H1 (cell line): ENCODE results near the gene RBM19. TPM values are rescaled to one million over a fixed set of nuclear protein-coding genes. Genes with fewer than 3 reads are reported as not detected.

Experiments used
- CTCF ChIA-PET: fragments of 300-600 bp; sonication (Branson Sonifier 250); formaldehyde crosslinking; loops from one replicate; lab custom pipeline; 2021; ENCODE audit not compliant: partially characterized antibody; lab: Charles Lee
- POLR2A ChIA-PET: fragments of 300-600 bp; sonication (Branson Sonifier 250); formaldehyde crosslinking; loops from one replicate; lab custom pipeline; 2021; ENCODE audit warnings: inconsistent platforms; ENCODE audit not compliant: partially characterized antibody; lab: Charles Lee
- DNase-seq, 2 experiments: peaks; one replicate each; pipeline versions ENCODE4 v3.0.0 to v3.0.0-alpha.2; 2010 to 2022; ENCODE audit warnings: low spot score in 2 of 2, low read depth in 1 of 2, mixed read lengths in 1 of 2
- FAIRE-seq: peaks from 2 replicates; lab custom pipeline; 2011; peaks lifted over from hg19 to GRCh38; lab: Jason Lieb, UNC
- H2AFZ ChIP-seq: 2 replicates; pipeline ENCODE4 v1.8.1; 2012; ENCODE audit warnings: low read length, inconsistent platforms
- H2AK5ac ChIP-seq: 2 replicates; pipeline ENCODE4 v1.6.1; 2013; ENCODE audit warnings: low read depth, low read length
- H2BK120ac ChIP-seq: replicated peaks from 2 replicates; pipeline ENCODE3; 2013; ENCODE audit warnings: low read depth, low read length, inconsistent platforms
- H2BK12ac ChIP-seq: 2 replicates; pipeline ENCODE4 v1.6.1; 2013; ENCODE audit warnings: low read depth, low read length
- H2BK15ac ChIP-seq: 2 replicates; pipeline ENCODE4 v1.6.1; 2013; ENCODE audit warnings: low read length
- H2BK20ac ChIP-seq: 2 replicates; pipeline ENCODE4 v1.6.1; 2013; ENCODE audit warnings: low read length
- H2BK5ac ChIP-seq: 2 replicates; pipeline ENCODE4 v1.6.1; 2013; ENCODE audit warnings: low read depth, low read length
- H3K14ac ChIP-seq: 2 replicates; pipeline ENCODE4 v1.6.1; 2013; ENCODE audit warnings: inconsistent platforms; ENCODE audit not compliant: insufficient read length
- H3K18ac ChIP-seq: 2 replicates; pipeline ENCODE4 v1.6.1; 2013; ENCODE audit warnings: low read length; ENCODE audit errors: extremely low read depth
- H3K23ac ChIP-seq: 2 replicates; pipeline ENCODE4 v1.6.1; 2013; ENCODE audit warnings: inconsistent platforms; ENCODE audit not compliant: insufficient read length
- H3K23me2 ChIP-seq: 2 replicates; pipeline ENCODE4 v1.6.1; 2013; ENCODE audit warnings: low read depth, low read length
- H3K27ac ChIP-seq: 2 replicates; pipeline ENCODE4 v1.6.1; 2011; ENCODE audit warnings: low read depth, low read length, inconsistent platforms
- H3K27me3 ChIP-seq, 4 experiments: replicated peaks in 1 of 4; 1 replicate in 1 of 4; 2 replicates in 3 of 4; pipeline versions ENCODE4 v1.6.1 to v1.8.1; 2011 to 2013; ENCODE audit warnings: low read length in 3 of 4, mild to moderate bottlenecking in 3 of 4, inconsistent platforms in 2 of 4, mixed read lengths in 2 of 4, moderate library complexity in 1 of 4; ENCODE audit not compliant: control insufficient read depth in 3 of 4, insufficient read depth in 3 of 4; ENCODE audit errors: extremely low read depth in 1 of 4
- H3K36me3 ChIP-seq, 4 experiments: 2 replicates each; pipeline versions ENCODE4 v1.6.1 to v1.8.1; 2011 to 2013; ENCODE audit warnings: mild to moderate bottlenecking in 4 of 4, low read length in 3 of 4, moderate library complexity in 2 of 4, control low read depth in 1 of 4, inconsistent platforms in 1 of 4; ENCODE audit not compliant: insufficient read depth in 4 of 4, control insufficient read depth in 2 of 4
- H3K4ac ChIP-seq: replicated peaks from 2 replicates; pipeline ENCODE3; 2013; ENCODE audit warnings: low read length, low read depth, mixed read lengths, inconsistent platforms; ENCODE audit not compliant: insufficient read length
- H3K4me1 ChIP-seq, 4 experiments: replicated peaks in 1 of 4; 1 replicate in 1 of 4; 2 replicates in 3 of 4; pipeline versions ENCODE4 v1.6.1 to v1.8.1; 2011 to 2013; ENCODE audit warnings: low read length in 3 of 4, inconsistent platforms in 2 of 4, mixed read lengths in 1 of 4; ENCODE audit not compliant: insufficient read depth in 4 of 4, control insufficient read depth in 3 of 4
- H3K4me2 ChIP-seq, 2 experiments: 2 replicates each; pipeline versions ENCODE4 v1.6.1 to v1.8.1; 2011 to 2013; ENCODE audit warnings: low read depth in 2 of 2, low read length in 2 of 2, control low read depth in 1 of 2, inconsistent platforms in 1 of 2, mild to moderate bottlenecking in 1 of 2; ENCODE audit not compliant: insufficient read depth in 1 of 2
- H3K4me3 ChIP-seq, 4 experiments: fragments of 200-600, 300-600 bp in 1 of 4; sonication (generic), shearing (Covaris generic), sonication (Bioruptor Twin) in 1 of 4; 2 replicates each; pipeline versions ENCODE4 v1.5.1 to v1.8.1; 2011 to 2016; ENCODE audit warnings: low read length in 4 of 4, low read depth in 3 of 4, control low read depth in 2 of 4, inconsistent platforms in 2 of 4, mild to moderate bottlenecking in 2 of 4, mixed read lengths in 1 of 4, moderate library complexity in 1 of 4; ENCODE audit not compliant: insufficient read depth in 2 of 4; ENCODE audit errors: extremely low read depth in 1 of 4
- H3K56ac ChIP-seq: replicated peaks from 2 replicates; pipeline ENCODE3; 2013; ENCODE audit warnings: low read depth, mild to moderate bottlenecking, mixed read lengths, low read length, inconsistent platforms; ENCODE audit not compliant: insufficient read length
- H3K79me1 ChIP-seq: 2 replicates; pipeline ENCODE4 v1.6.1; 2013; ENCODE audit warnings: low read depth, low read length, control low read depth
- H3K79me2 ChIP-seq, 2 experiments: 2 replicates each; pipeline versions ENCODE4 v1.6.1 to v1.8.1; 2012 to 2013; ENCODE audit warnings: low read length in 2 of 2, mild to moderate bottlenecking in 2 of 2, inconsistent platforms in 1 of 2; ENCODE audit not compliant: insufficient read depth in 2 of 2, control insufficient read depth in 1 of 2
- H3K9ac ChIP-seq, 4 experiments: replicated peaks in 1 of 4; 1 replicate in 1 of 4; 2 replicates in 3 of 4; pipeline versions ENCODE4 v1.6.1 to v1.8.1; 2011 to 2013; ENCODE audit warnings: low read depth in 3 of 4, low read length in 3 of 4, control low read depth in 2 of 4, mild to moderate bottlenecking in 2 of 4, moderate library complexity in 2 of 4, inconsistent platforms in 1 of 4; ENCODE audit errors: extremely low read depth in 1 of 4
- H3K9me3 ChIP-seq, 2 experiments: 2 replicates each; pipeline versions ENCODE4 v1.6.1 to v1.8.1; 2012 to 2013; ENCODE audit warnings: mild to moderate bottlenecking in 2 of 2, moderate library complexity in 2 of 2, control low read depth in 1 of 2, inconsistent platforms in 1 of 2, low read depth in 1 of 2, low read length in 1 of 2, mixed read lengths in 1 of 2; ENCODE audit not compliant: insufficient read depth in 2 of 2
- H4K20me1 ChIP-seq, 2 experiments: replicated peaks in 1 of 2; 2 replicates each; pipeline versions ENCODE3 to v1.8.1; 2011 to 2013; ENCODE audit warnings: inconsistent platforms in 2 of 2, low read length in 2 of 2, mild to moderate bottlenecking in 1 of 2; ENCODE audit not compliant: insufficient read depth in 2 of 2, control insufficient read depth in 1 of 2
- H4K5ac ChIP-seq: 2 replicates; pipeline ENCODE4 v1.6.1; 2013; ENCODE audit warnings: low read length, low read depth, mixed read lengths, inconsistent platforms; ENCODE audit not compliant: insufficient read length
- H4K8ac ChIP-seq: 2 replicates; pipeline ENCODE4 v1.8.0; 2013; ENCODE audit warnings: mild to moderate bottlenecking, moderate library complexity, low read length, inconsistent platforms; ENCODE audit not compliant: insufficient read depth; ENCODE audit errors: extremely low read depth
- H4K91ac ChIP-seq: replicated peaks from 2 replicates; pipeline ENCODE3; 2013; ENCODE audit warnings: low read length, mixed read lengths, inconsistent platforms; ENCODE audit not compliant: insufficient read length
- SP1 ChIP-seq: IDR thresholded peaks from 2 replicates; pipeline ENCODE4 v1.6.1; 2011; ENCODE audit warnings: low read depth, low read length
- WGBS, 2 experiments: shearing (Covaris generic) in 1 of 2; methylation state at CpG; one replicate each; pipeline versions ENCODE4 v1.1.6 to v1.1.7; 2013 to 2015; ENCODE audit warnings: low lambda C conversion rate in 2 of 2, mixed read lengths in 2 of 2, inconsistent platforms in 1 of 2, low coverage in 1 of 2, missing lambda C conversion rate in 1 of 2; ENCODE audit not compliant: insufficient replicate concordance in 2 of 2, insufficient coverage in 1 of 2, insufficient read length in 1 of 2; ENCODE audit errors: extremely low coverage in 1 of 2, missing lambda C conversion rate in 1 of 2; 5-methylcytosine and 5-hydroxymethylcytosine counted together
- polyA plus RNA-seq, 7 experiments: library from polyadenylated mRNA; depleted of rRNA in 3 of 7; stranded (reverse) in 5 of 7; unstranded in 2 of 7; fragments of >200 nt in 5 of 7; fragments of 200-250 nt in 2 of 7; gene quantifications; 1 replicate in 5 of 7; 2 replicates in 1 of 7; 4 replicates in 1 of 7; pipeline versions ENCODE4 v1.2.1 to v1.2.3, GENCODE V29; 2011 to 2013; ENCODE audit warnings: missing spikeins in 2 of 7, mixed read lengths in 2 of 7
- total RNA-seq: library from RNA; stranded (reverse); fragmentation: NEBNext Ultra II Directional; extraction: Animal tissue kit (Norgen Biotek cat#: 25700); gene quantifications from 2 replicates; pipeline ENCODE4 v1.2.1, GENCODE V29; 2021

RBM19 gene
- total and polyA plus RNA-seq, 2 of the 8 experiments (the other 6 are each of a cell fraction or from before 2014, with no cell fraction given), result 23.4 to 61.9 TPM

GRCh38 chr12:113820309-113820708 is 145.8 kb downstream of the RBM19 start:
- Histone ChIP-seq H4K8ac (no peak overlapping the region), H2BK20ac (no peak overlapping the region), H3K9me3 (no peaks in the 10 kb centered on the region), H3K4me1 (peaks cover 0 to 5% (median 4%) of the 10 kb centered on the region in 4 experiments; a peak in 5 of 7 replicates), H3K79me2 (no peaks in the 10 kb centered on the region), H4K91ac (no peak overlapping the region), H2AFZ (no peak overlapping the region), H3K27me3 (no peaks in the 10 kb centered on the region), H2AK5ac (no peak overlapping the region), H2BK12ac (no peak overlapping the region), H3K9ac (no peak overlapping the region), H3K4me2 (no peak overlapping the region), H4K20me1 (no peaks in the 10 kb centered on the region), H2BK15ac (no peak overlapping the region), H3K18ac (no peak overlapping the region)
- DNase-seq, result no peak
- POLR2A ChIA-PET, result interaction anchor here (1.0 kb wide), 1 partner anchor 8 kb away, joined by 5 read pairs; no protein-coding TSS in a partner anchor
- CTCF ChIA-PET, result interaction anchor here (0.8 to 4.9 kb wide), 19 partner anchors 12 to 360 kb away, joined by 3 to 31 read pairs (median 4); no protein-coding TSS in a partner anchor
- TF ChIP-seq SP1, result no peak
- TF ChIP-seq, all 59 proteins: peak for 0
- Histone ChIP-seq H4K5ac (no peak overlapping the region), H3K56ac (no peak overlapping the region), H2BK120ac (no peak overlapping the region), H3K14ac (no peak overlapping the region), H3K27ac (no peak overlapping the region), H3K23me2 (no peaks in the 10 kb centered on the region), H3K23ac (no peak overlapping the region), H3K4ac (no peak overlapping the region), H3K79me1 (no peaks in the 10 kb centered on the region), H3K36me3 (0 out of 8 replicates have a peak, but pooled peaks cover 0 to 2% (median 0%) of the 10 kb centered on the region in 4 experiments), H2BK5ac (no peak overlapping the region), H3K4me3 (no peak overlapping the region)
- WGBS, 2 experiments, result 86% methylated on average over 15 of the region's 15 CpGs; no CpG with 5 or more reads in 1 of the 2 experiments
- FAIRE-seq, result no peak
